Measurements from ENCODE around the gene PRPF40B.
A peak's percentile ranks its signal among the peaks of the same experiment; 100 is the strongest.

The PRPF40B gene

DNA sequence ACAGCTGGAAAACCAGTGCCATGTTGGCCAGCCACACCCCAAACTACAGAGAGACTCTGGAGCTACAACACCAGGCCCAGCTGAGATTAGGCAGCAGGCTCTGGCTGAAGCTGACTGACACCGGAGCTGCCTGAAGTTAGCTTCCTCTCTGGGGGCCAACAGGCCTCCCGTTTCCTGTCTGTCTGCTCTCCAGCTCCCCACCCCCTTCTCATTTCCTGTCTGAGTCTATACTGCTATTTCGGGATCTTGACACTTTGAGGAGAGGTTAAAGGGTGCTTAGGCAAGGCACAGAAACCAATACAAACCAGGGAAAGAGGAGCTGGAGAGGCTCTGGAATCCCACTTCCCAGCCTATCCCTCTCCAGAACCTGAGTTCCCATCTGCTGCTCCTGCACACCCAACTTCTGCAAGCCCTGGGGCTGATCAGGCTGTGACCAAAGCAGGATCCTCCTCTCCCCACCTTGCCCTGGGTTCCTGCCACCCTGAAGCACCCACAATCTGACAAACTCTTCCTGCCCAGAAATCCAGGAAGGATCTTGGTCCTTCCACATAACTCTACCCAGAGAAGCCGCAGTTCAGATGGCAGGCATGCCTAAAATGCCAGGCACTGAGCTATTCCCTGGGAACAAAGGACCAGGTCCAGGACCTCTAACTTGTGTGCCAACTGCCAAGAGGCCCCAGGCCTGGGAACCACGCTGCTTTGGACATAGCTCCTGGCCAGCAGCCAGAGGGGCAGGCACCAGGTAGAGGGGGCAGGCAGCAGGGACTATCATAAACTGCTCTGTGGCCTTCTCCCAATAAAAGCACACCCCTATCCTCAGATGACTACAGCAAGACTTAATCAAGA lies 39.9 kb downstream of the PRPF40B start:
- H3K9ac ChIP-seq (ENCODE audit: low read length): peak overlapping the region; percentile 24; the same call in 1 of the 2 replicates
- TF ChIP-seq, protein P1, sequence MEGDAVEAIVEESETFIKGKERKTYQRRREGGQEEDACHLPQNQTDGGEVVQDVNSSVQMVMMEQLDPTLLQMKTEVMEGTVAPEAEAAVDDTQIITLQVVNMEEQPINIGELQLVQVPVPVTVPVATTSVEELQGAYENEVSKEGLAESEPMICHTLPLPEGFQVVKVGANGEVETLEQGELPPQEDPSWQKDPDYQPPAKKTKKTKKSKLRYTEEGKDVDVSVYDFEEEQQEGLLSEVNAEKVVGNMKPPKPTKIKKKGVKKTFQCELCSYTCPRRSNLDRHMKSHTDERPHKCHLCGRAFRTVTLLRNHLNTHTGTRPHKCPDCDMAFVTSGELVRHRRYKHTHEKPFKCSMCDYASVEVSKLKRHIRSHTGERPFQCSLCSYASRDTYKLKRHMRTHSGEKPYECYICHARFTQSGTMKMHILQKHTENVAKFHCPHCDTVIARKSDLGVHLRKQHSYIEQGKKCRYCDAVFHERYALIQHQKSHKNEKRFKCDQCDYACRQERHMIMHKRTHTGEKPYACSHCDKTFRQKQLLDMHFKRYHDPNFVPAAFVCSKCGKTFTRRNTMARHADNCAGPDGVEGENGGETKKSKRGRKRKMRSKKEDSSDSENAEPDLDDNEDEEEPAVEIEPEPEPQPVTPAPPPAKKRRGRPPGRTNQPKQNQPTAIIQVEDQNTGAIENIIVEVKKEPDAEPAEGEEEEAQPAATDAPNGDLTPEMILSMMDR (IDR thresholded peaks at IDR 0.05; ENCODE audit: low read length): no peak
- no peak for TF ChIP-seq EZH2 (IDR thresholded peaks at IDR 0.05; ENCODE audit: borderline replicate concordance, low read length)
- H3K4me3 ChIP-seq (ENCODE audit: low read depth, low read length, poor library complexity, severe bottlenecking): peak overlapping the region; percentile 14

DNA sequence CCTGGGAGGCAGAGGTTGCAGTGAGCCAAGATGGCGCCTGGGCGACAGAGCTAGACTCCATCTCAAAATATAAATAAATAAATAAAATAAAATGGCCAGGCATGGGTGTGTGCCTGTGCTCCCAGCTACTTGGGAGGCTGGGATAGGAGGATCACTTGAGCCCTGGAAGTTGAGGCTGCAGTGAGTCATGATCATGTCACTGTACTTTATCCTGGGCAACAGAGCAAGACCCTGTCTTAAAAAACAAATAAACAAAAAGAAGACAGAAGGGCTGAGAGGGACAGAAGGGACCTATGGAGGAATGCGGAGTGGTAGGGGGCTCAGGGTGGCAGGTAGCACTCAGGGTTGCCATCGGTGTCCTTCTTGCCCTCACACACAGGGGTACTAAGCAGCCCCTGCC lies 40.8 kb downstream of the PRPF40B start:
- H3K4me2 ChIP-seq (ENCODE audit: low read length): no peak overlapping the region
- peaks cover 39% of the 10 kb centered on the region for H3K4me1 ChIP-seq (ENCODE audit: insufficient read depth, low read length, severe bottlenecking)
- H3K27me3 ChIP-seq (ENCODE audit: insufficient read depth, low read length): no peaks in the 10 kb centered on the region
- no peaks in the 10 kb centered on the region for H3K9me2 ChIP-seq (ENCODE audit: low read depth, low read length)
- H3K27ac ChIP-seq (ENCODE audit: low read depth, low read length, poor library complexity, severe bottlenecking): no peak overlapping the region
- H3K9me3 ChIP-seq (ENCODE audit: low read length): no peaks in the 10 kb centered on the region
- H2AFZ ChIP-seq (ENCODE audit: low read length): no peak overlapping the region
- H3K9ac ChIP-seq (ENCODE audit: low read length): no peak overlapping the region
- H3K4me3 ChIP-seq (ENCODE audit: low read depth, low read length, poor library complexity, severe bottlenecking): no peak overlapping the region
- H3K36me3 ChIP-seq (ENCODE audit: insufficient read depth, low read length): no peaks in the 10 kb centered on the region
- H4K20me1 ChIP-seq (ENCODE audit: insufficient read depth, low read length): no peaks in the 10 kb centered on the region
- H3K79me2 ChIP-seq (ENCODE audit: insufficient read depth, low read length): no peaks in the 10 kb centered on the region
- TF ChIP-seq, protein P1 (IDR thresholded peaks at IDR 0.05; ENCODE audit: low read length): no peak
- no peak for TF ChIP-seq EZH2 (IDR thresholded peaks at IDR 0.05; ENCODE audit: borderline replicate concordance, low read length)
- no peaks in the 10 kb centered on the region for H3F3A ChIP-seq (ENCODE audit: insufficient read depth, low read length)

More for the DNA sequence above, 39.9 kb downstream of the PRPF40B start:
- H2AFZ ChIP-seq (ENCODE audit: low read length): no peak overlapping the region
- H3K4me1 ChIP-seq (ENCODE audit: insufficient read depth, low read length, severe bottlenecking): peaks cover 39% of the 10 kb centered on the region
- H4K20me1 ChIP-seq (ENCODE audit: insufficient read depth, low read length): no peaks in the 10 kb centered on the region
- no peaks in the 10 kb centered on the region for H3K9me2 ChIP-seq (ENCODE audit: low read depth, low read length)
- peak overlapping the region; percentile 53 for H3K4me2 ChIP-seq (ENCODE audit: low read length)
- no peaks in the 10 kb centered on the region for H3K79me2 ChIP-seq (ENCODE audit: insufficient read depth, low read length)
- H3F3A ChIP-seq (ENCODE audit: insufficient read depth, low read length): no peaks in the 10 kb centered on the region
- no peaks in the 10 kb centered on the region for H3K36me3 ChIP-seq (ENCODE audit: insufficient read depth, low read length)
- H3K27ac ChIP-seq (ENCODE audit: low read depth, low read length, poor library complexity, severe bottlenecking): peak overlapping the region; percentile 34
- no peaks in the 10 kb centered on the region for H3K9me3 ChIP-seq (ENCODE audit: low read length)
- H3K27me3 ChIP-seq (ENCODE audit: insufficient read depth, low read length): no peaks in the 10 kb centered on the region

DNA sequence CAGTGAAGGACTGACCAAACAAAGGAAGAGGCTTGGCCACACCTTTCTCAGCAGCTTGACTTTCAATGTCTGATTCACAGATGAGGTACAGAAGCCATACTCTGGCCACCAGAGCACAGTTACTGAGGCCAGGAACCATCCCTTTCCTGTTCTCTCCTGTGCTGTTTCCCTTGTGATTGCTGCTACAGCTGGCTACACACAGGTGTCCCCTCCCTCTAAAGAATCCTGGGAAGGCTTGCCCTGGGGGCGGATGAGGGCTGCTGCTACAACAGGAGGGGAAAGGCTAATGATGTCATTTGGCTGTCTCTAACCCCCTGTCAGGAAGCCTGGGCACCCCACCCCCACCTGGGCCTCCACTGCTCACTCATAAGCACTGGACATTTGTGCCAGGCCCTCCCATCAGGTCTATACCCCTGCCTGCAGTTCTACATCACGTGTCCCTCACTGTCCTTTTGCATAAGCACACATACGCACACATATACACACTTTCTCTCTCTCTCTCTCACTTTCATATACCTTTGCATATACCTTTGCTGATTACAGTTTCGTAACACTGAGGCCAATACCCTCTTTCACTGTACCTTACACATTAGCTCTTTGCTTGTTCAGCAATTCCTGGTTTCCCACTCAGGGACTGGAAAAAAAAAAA lies 41.4 kb downstream of the PRPF40B start:
- H3K9me2 ChIP-seq (ENCODE audit: low read depth, low read length): no peaks in the 10 kb centered on the region
- no peak overlapping the region for H3K4me2 ChIP-seq (ENCODE audit: low read length)
- no peaks in the 10 kb centered on the region for H3K27me3 ChIP-seq (ENCODE audit: insufficient read depth, low read length)
- H3K4me1 ChIP-seq (ENCODE audit: insufficient read depth, low read length, severe bottlenecking): peaks cover 42% of the 10 kb centered on the region
- H3K9ac ChIP-seq (ENCODE audit: low read length): no peak overlapping the region
- H3F3A ChIP-seq (ENCODE audit: insufficient read depth, low read length): no peaks in the 10 kb centered on the region
- H3K27ac ChIP-seq (ENCODE audit: low read depth, low read length, poor library complexity, severe bottlenecking): no peak overlapping the region
- H3K36me3 ChIP-seq (ENCODE audit: insufficient read depth, low read length): no peaks in the 10 kb centered on the region
- no peak overlapping the region for H3K4me3 ChIP-seq (ENCODE audit: low read depth, low read length, poor library complexity, severe bottlenecking)
- H3K79me2 ChIP-seq (ENCODE audit: insufficient read depth, low read length): no peaks in the 10 kb centered on the region
- H4K20me1 ChIP-seq (ENCODE audit: insufficient read depth, low read length): no peaks in the 10 kb centered on the region
- TF ChIP-seq, protein P1 (IDR thresholded peaks at IDR 0.05; ENCODE audit: low read length): no peak
- no peak for TF ChIP-seq EZH2 (IDR thresholded peaks at IDR 0.05; ENCODE audit: borderline replicate concordance, low read length)
- no peaks in the 10 kb centered on the region for H3K9me3 ChIP-seq (ENCODE audit: low read length)
- H2AFZ ChIP-seq (ENCODE audit: low read length): no peak overlapping the region
